SK-MEL-5 (cell line): ENCODE data around the gene CX3CL1. TPM values are rescaled to one million over a fixed set of nuclear protein-coding genes. Genes with fewer than 3 reads are reported as not detected.
"Not testable (repeated sequence)": the region's sequence is repeated elsewhere in the genome, so short reads cannot be mapped to it uniquely, and the experiment has no call there.

ENCODE experiments used
- DNase-seq: peaks from one replicate; pipeline ENCODE4 v3.0.0-alpha.2; 2016; ENCODE audit warnings: low read depth, low spot score
- in situ Hi-C: cut with HindIII; loops from 2 replicates; pipeline ENCODE4 v1.10.0; 2016; ENCODE audit warnings: low sequenced_read_pairs, high pct_unique_total_duplicates, low pct_unique_long_range_greater_than_20kb
- total RNA-seq: library from RNA; depleted of rRNA; stranded (reverse); fragments of >200 nt; shearing (Covaris generic); gene quantifications from 2 replicates; pipeline ENCODE4 v1.2.3, GENCODE V29; 2014

CX3CL1 gene
- total RNA-seq, 1 experiment from 2014 or later: 5.0 TPM

DNA sequence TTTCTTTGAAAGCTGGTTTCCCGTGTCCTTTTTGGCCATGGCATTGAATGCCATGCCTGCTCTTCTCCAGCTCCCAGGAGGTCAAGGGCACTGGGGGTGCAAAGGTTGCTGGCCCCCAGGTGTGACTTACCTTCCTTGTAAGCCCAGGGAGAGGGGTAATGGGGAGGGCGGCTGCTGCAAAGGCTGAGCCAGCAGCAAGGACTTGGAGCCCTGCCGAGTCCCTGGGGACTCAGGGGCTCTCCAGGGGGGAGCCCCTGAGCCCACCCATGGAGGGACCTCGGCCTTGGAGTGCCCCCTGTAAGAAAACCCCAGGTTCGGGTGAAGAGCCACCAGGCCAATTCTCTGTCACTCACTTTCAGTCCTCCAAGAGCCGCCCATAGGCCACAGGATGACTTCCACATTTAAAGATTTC lies 19.6 kb upstream of the CX3CL1 start:
- in situ Hi-C loops: no loop called here
- no peak for DNase-seq

DNA sequence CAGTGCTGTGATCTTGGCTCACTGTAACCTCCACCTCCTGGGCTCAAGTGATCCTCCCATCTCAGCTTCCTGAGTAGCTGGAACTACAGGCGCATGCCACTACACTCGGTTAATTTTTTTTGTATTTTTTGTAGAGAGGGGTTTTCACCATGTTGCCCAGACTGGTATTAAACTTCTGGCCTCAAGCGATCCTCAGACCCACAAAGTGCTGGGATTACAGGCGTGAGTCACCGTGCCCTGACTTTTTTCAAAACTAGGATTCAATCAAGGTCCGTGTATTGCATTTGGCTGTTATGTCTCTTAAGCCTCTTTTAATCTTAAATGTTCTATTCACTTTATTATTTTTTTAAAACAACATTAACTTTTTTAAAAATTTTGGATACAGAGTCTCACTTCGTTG lies 18.0 kb upstream of the CX3CL1 start:
- in situ Hi-C loops: no loop called here

DNA sequence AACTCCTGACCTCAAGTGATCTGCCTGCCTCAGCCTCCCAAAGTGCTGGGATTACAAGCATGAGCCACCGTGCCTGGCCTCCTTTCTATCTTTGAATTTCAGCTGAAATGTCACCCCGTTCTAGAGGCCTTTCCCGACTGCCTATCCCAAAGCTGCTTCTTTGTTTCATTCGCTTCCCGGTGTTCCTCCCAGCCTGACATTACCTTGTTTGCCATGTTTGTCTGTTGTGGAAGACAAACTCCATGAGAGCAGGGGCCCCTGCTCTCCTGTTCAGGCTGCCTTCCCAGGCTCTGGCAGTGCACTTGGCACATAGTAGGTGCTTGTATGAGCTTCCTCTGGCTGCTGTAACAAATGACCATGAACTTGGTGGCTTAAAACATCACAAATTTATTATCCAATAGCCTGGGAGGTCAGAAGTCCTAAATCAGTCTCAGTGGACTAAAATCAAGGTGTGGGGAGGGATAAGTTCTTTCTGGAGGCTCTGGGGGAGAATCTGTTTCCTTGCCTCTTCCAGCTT lies 16.3 kb upstream of the CX3CL1 start:
- in situ Hi-C loops: no loop called here

More for the DNA sequence above, 18.0 kb upstream of the CX3CL1 start:
- DNase-seq: no peak

DNA sequence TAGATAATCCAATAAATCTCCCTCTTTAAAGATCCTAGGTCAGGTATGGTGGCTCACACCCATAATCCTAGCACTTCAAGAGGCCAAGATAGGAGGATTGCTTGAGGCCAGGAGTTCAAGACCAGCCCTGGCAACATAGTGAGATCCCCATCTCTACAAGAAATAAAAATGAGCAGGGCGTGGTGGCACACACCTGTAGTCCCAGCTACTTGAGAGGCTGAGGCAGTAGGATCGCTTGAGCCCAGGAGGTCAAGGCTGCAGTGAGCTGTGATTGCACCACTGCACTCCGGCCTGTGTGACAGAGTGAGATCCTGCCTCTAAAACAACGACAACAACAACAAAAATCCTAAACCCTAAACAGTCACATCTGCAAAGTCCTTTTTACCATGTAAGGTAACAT lies 15.7 kb upstream of the CX3CL1 start:
- in situ Hi-C loops: no loop called here
- no peak for DNase-seq

More for the DNA sequence above, 16.3 kb upstream of the CX3CL1 start:
- no peak for DNase-seq

DNA sequence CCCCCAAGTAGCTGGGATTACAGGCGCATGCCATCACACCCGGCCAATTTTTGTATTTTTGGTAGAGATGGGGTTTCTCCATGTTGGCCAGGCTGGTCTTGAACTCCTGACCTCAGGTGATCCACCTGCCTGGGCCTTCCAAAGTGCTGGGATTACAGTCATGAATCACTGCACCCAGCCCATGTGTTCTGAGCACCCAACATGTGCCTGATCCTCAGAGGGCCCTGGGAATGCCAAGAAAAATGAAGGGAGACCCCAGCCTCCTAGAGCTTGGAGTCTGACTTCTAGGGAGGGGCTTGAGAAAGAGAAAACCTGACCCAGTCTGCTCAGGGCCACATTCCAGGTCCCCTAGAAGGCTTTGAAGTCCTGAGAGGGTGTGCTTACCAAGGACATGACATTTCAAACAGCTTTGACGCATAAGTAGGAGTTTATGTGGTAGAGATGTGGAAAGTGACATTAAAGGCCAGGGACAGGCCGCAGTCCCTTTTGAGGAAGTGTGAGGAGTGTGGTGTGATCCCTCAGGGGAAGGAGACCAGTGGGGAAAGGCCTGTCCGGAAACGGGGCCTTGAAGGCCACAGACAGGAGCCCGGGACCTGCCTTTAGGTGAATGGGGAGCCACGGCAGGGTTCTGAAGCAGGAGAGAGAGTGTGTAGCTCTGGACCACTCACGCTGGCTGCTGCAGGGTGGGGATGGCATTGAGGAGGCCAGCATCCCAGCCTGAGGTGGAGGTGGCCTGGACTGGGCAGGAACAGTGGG lies 14.8 kb upstream of the CX3CL1 start:
- no peak for DNase-seq
- in situ Hi-C loops: no loop called here

DNA sequence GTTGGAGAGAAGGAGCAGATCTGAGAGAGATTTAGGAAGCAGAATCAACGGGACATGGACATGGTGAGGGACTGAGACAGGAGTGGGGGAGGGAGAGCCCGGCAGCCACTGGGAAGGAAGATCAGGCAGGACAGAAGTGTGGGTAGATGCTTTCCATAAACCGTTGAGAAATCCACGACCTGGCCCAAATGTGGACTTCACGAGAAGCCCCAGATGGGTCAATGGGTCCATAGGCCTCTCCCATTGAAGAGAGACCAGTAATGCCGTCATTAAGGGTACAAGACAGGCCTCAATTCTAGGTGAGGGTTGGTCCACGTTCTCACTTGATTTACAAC lies 14.2 kb upstream of the CX3CL1 start:
- DNase-seq: no peak
- in situ Hi-C loops: no loop called here

DNA sequence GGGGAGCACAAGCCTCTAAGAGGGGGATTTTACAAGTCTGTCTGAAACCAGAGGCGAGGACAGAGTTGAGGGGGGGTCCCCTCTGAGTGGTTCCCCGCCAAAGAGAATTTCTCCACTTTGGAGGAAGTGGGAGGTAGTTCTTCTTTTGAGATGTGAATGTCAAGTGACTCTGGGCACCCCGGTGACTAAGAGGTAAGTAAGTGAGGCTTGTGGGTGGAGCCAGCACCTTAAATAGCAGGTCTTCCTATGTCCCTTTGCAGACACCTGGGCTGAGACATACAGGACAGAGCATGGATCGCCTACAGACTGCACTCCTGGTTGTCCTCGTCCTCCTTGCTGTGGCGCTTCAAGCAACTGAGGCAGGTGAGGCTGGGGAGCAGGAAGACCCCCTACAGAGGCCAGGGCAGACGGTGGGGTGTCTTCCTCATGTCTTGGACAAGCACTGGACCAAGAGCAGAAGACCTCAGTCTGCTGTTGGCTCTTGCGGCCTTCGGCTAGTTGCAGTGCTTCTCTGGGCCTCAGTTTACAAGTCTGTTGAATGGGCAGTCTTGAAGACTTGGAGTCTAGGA lies 13.7 kb upstream of the CX3CL1 start, which contains the start of gene CCL22:
Gene CCL22, plus strand, starts transcription at position 257 of the 569 bp plus-strand sequence. Its CDS starts 34 bp downstream, at position 291.
- in situ Hi-C loops: no loop called here
- DNase-seq: no peak

DNA sequence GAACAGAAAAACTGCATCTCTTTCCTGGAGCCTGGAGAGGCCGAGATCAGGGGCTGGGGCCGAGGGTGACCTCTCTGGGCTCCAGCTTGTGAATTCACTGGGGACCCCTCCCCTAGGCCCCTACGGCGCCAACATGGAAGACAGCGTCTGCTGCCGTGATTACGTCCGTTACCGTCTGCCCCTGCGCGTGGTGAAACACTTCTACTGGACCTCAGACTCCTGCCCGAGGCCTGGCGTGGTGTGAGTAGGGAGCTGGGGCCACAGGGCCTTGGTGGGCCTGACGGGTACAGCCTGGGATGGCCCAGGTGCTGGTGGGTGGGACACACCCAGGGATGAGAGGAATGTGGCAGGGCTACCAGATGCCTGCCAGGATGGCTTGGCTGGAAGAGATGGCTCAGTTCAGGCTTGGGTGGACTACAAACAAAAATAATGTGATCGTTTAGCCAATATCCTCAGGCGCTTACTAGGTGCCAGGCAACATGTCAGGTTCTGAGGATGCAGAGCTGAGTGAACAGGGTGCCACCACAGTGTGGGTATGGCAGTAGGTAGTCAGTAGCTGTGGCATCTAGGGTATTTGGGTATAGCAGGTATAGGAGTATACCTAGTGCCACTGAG lies 11.9 kb upstream of the CX3CL1 start:
- in situ Hi-C loops: no loop called here
- DNase-seq: no peak

DNA sequence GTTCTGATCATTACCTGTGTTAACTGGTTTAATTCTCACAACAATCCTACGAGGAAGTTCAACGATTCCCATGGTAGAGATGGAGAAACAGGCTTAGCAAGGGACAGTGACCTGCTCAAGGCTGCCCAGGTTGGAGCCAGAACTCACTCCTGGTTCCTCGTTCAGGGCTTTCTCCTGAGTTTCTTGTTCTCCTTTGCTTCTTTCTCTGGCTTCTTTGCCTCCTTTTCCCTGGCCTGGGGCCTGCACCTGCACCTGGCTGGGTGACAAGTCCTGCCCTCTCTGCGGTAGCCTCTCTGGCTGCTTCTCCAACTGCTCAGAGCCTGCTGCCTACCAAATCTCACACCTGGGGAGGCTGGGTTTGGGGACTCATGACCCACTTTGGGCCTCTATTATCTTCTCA lies 10.9 kb upstream of the CX3CL1 start:
- in situ Hi-C loops: no loop called here

DNA sequence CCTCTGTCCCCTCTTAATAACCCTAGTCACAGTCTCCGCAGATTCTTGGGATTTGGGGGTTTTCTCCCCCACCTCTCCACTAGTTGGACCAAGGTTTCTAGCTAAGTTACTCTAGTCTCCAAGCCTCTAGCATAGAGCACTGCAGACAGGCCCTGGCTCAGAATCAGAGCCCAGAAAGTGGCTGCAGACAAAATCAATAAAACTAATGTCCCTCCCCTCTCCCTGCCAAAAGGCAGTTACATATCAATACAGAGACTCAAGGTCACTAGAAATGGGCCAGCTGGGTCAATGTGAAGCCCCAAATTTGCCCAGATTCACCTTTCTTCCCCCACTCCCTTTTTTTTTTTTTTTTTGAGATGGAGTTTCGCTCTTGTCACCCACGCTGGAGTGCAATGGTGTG lies 8.1 kb upstream of the CX3CL1 start:
- DNase-seq: no peak
- in situ Hi-C loops: no loop called here

More for the DNA sequence above, 10.9 kb upstream of the CX3CL1 start:
- no peak for DNase-seq

DNA sequence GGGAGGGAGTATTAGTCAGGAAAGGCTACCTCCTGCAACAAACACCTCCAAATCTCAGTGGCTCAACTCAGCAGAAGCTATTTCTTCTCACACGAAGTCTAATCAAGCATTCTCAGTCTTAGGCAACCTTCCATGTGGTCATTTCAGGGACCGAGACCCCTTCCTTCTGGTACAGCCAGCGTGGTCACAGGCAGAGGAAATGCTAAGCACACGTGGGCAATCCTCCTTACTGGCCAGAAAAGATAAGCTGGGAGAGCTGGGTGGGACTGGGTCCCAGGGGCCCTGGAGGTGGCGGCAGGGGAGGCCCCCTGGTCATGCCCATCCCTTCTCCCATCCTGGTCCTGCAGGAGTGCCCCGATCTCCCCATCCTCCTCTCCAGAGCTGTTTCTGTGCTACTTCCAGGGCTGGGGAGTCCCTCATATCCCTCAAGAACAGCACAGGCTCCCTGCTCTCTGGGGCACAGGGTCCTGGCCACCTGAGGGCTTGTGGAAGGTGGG lies 5.7 kb upstream of the CX3CL1 start:
- in situ Hi-C loops: no loop called here
- no peak for DNase-seq

DNA sequence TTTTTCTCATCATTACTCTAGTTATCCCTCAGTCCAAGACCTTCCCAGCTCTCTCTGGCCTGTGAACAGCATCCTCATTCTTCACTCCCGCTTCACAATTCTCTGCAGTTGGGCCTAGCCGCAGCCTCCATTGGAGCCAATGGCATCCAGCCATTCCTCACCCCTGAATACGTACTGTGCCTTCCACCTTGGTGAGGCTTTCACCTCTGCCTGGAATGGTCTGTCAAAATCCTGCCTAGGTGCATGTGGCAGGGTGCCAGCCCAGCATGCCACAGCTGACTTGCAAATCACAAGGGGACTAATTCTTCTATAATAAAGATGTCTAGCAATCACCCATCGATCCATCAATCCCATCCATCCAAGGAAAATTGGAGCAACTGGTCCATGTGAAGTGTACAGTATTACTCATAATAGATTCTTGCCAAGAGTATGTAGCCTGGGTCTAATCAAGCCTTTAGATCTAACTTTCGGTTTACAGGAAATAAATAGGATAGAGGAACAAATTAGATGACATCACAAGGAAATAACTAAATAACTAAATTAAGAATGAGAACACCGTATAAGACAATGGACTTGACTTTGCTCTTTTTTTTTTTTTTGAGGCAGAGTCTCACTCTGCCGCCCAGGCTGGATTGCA lies 5.1 kb upstream of the CX3CL1 start:
- no peak for DNase-seq
- in situ Hi-C loops: no loop called here

DNA sequence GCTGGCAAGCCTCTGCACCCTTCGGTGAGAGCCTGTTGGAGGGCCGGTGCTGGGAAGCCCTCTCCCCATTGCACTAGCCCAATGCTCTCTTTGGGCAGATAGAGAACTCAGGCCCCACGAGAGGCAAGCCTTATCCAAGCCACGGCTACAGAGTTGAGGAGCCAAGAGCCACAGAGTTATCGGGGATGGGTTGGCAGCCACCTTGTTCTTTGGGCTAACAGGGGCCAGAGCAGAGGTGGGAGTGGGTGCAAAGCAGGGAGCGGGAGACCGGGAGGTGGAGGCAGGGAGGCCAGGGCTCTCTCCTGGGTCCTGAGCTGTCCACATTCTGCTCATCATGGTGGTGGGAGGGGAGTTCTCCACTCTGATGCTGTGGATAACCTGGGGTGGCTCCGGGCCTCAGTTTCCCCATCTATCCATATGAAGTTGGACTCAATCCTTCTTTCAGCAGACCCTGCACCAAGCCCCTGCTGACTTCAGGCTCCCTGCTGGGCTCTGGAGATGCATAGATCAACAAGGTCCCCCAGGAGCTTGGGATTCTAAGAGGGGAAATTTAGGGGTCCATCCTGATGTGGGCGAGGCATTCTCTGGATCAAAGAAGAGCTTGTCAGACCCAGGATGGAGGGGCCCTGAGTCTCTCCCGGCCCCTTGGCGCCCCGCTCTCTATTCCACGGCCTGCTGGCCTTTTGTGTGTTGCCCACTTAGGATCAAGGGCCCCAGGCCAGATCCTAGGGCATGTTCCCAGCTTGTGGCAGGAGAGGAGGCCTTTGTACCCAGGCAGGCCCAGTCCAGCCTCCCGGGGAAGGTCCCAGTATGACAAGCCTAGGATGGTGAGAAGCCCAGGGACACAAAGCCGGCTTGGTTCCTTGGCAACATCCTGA lies 557 bp upstream of the CX3CL1 start:
- DNase-seq: no peak
- in situ Hi-C loops: no loop called here

DNA sequence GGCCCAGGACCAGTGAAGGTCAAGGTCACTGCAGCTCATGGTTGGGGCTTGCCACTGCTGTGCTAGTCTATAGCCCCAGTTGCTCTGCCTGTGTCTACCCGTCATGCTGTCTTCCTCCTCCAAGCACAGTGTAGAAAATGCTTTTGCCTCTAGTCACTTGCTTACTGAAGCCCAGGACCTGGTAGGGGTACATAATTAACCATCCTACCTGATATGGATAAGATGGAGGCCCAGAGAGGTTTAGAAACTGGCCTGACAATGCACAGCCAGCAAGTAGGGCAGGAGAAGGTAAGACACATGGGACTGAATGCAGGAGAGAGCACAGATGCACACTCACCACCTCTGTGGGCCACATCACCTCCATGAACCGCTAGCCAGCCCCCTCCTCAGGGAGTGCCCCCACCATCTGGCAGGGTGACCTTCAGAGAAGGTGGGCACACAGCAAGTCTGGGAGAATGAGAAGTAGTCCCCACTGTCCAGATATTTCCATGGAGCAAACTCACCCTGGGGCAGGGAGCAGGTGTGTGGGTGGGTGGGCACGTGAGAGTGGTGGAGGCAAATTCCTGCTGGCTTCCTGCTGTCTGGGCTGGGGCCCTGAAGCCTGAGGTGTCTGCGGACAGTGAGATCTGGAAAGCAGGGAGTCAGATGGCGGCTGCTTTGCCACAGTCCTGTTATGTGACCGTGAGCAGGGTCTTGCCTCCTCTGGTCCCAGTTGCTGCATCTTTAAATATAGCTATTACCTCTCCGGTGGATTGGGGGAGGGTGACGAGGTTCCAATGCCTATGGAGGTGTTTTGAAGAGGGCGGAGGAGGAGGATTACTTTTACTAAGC lies 1.0 kb downstream of the CX3CL1 start:
- in situ Hi-C loops: no loop called here
- no peak for DNase-seq

DNA sequence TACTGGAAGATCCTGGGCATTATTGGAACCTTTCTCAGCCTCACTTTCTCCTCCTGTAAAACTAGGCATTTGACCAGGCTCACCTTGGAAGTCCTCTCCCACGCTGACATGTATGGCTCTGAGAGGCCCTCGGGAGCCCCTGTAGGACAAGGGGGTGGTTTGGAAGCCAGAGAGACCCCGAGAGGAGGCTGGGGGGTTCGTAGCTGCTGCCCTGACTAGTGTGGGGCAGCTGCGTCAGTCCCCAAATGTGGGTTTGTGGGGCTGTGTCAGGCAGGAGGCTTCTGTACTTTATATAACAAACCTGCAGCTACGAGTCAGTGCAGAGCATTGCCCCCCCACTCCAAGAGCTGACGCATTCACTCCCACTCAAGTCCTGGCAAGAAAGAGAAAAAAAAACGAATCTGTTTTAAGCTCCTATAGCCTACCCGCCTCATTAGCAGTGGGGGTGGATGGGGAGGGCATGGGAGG lies 1.8 kb downstream of the CX3CL1 start:
- no peak for DNase-seq
- in situ Hi-C loops: no loop called here

DNA sequence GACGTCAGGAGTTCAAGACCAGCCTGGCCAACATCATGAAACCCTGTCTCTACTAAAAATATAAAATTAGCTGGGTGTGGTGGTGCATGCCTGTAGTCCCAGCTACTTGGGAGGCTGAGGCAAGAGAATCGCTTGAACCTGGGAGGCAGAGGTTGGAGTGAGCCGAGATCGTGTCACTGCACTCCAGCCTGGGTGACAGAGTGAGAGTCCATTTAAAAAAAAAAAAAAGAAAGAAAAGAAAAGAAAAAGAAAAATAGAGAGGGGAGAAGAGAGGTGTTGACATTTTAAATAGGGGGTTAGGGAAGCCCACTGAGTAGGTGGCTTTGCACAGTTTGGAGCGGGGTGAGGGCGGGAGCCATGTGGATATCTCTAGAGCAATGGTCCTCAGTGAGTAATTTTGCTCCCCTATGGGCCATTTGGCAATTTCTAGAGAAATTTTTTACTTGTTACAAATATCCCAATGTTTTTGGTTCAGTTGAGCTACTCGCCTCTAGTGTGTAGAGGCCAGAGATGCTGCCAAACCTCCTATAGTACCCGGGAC lies 2.7 kb downstream of the CX3CL1 start:
- in situ Hi-C loops, DNase-seq: not testable (repeated sequence)
